B cell (primary cell): Measurements from ENCODE around the gene UBE2F. TPM values are rescaled to one million over a fixed set of nuclear protein-coding genes. Genes with fewer than 3 reads are reported as not detected.

Source experiments
- ATAC-seq: fragments of 200-7000 bp; cut with Tn5 transposase; one replicate; pipeline ENCODE4 v1.10.0; 2021; ENCODE audit warnings: low read depth, mild to moderate bottlenecking, moderate number of reproducible peaks, moderate library complexity
- CTCF ChIA-PET: fragments of 350-600 bp; sonication (Branson Sonifier 250); formaldehyde crosslinking; loops from one replicate; lab custom pipeline; 2021; ENCODE audit warnings: antibody characterized with exemption, inconsistent platforms; lab: Charles Lee
- POLR2A ChIA-PET: fragments of 350-600 bp; sonication (Branson Sonifier 250); formaldehyde crosslinking; loops from one replicate; lab custom pipeline; 2021; ENCODE audit warnings: antibody characterized with exemption; lab: Charles Lee
- DNase-seq: peaks from one replicate; pipeline ENCODE4 v3.0.0; 2013
- H2AFZ ChIP-seq: 2 replicates; pipeline ENCODE4 v1.6.1; 2012; ENCODE audit warnings: mild to moderate bottlenecking, low read depth, low read length; ENCODE audit not compliant: insufficient read depth, poor library complexity, severe bottlenecking
- H3K27ac ChIP-seq, 2 donors: 1 replicate in 1 of 2; 2 replicates in 1 of 2; pipeline ENCODE4 v1.5.1; 2012 to 2013; ENCODE audit warnings: low read length in 2 of 2, mild to moderate bottlenecking in 2 of 2, moderate library complexity in 1 of 2
- H3K27me3 ChIP-seq, 4 experiments: fragments of 200-600 bp in 1 of 4; sonication (generic) in 1 of 4; replicated peaks in 1 of 4; 1 replicate in 2 of 4; 2 replicates in 2 of 4; pipeline versions ENCODE4 v1.6.1 to v1.7.0; 2013 to 2016; ENCODE audit warnings: low read length in 3 of 4, mild to moderate bottlenecking in 2 of 4, mixed read lengths in 1 of 4, moderate library complexity in 1 of 4; ENCODE audit not compliant: insufficient read depth in 4 of 4, control insufficient read depth in 3 of 4; ENCODE audit errors: control extremely low read depth in 1 of 4
- H3K36me3 ChIP-seq, 2 experiments: replicated peaks in 1 of 2; 1 replicate in 1 of 2; 2 replicates in 1 of 2; pipeline versions ENCODE4 v1.6.1 to v1.7.1; 2013; ENCODE audit warnings: low read length in 1 of 2; ENCODE audit not compliant: insufficient read depth in 2 of 2, control insufficient read depth in 1 of 2; ENCODE audit errors: control extremely low read depth in 1 of 2, extremely low read depth in 1 of 2
- H3K4me1 ChIP-seq, 2 donors: fragments of 200-600 bp in 1 of 2; sonication (generic) in 1 of 2; 1 replicate in 1 of 2; 2 replicates in 1 of 2; pipeline versions ENCODE4 v1.5.1 to v1.6.1; 2013 to 2017; ENCODE audit warnings: low read length in 2 of 2; ENCODE audit not compliant: control insufficient read depth in 2 of 2, insufficient read depth in 2 of 2
- H3K4me2 ChIP-seq: replicated peaks from 2 replicates; pipeline ENCODE3; 2012; ENCODE audit warnings: mild to moderate bottlenecking, low read depth, low read length; ENCODE audit not compliant: poor library complexity, severe bottlenecking
- H3K4me3 ChIP-seq, 5 experiments: fragments of 200-600 bp in 1 of 5; sonication (generic) in 1 of 5; 1 replicate in 3 of 5; 2 replicates in 2 of 5; pipeline versions ENCODE4 v1.5.1 to v1.7.0; 2011 to 2016; ENCODE audit warnings: low read length in 4 of 5, mild to moderate bottlenecking in 4 of 5, low read depth in 2 of 5, control low read depth in 1 of 5, moderate library complexity in 1 of 5; ENCODE audit not compliant: insufficient read depth in 1 of 5; ENCODE audit errors: control extremely low read depth in 1 of 5, extremely low read depth in 1 of 5
- H3K79me2 ChIP-seq: fragments of 200-600 bp; sonication (generic); one replicate; pipeline ENCODE4 v1.6.0; 2016; ENCODE audit warnings: low read length; ENCODE audit not compliant: control insufficient read depth, insufficient read depth
- H3K9ac ChIP-seq: fragments of 200-600 bp; sonication (generic); 2 replicates; pipeline ENCODE4 v1.6.1; 2017; ENCODE audit warnings: mild to moderate bottlenecking, low read length, moderate library complexity
- H3K9me3 ChIP-seq, 3 donors: one replicate each; pipeline versions ENCODE4 v1.6.1 to v1.7.1; 2013; ENCODE audit warnings: low read length in 2 of 3; ENCODE audit not compliant: control insufficient read depth in 2 of 3, insufficient read depth in 1 of 3; ENCODE audit errors: control extremely low read depth in 1 of 3
- H4K20me1 ChIP-seq: 2 replicates; pipeline ENCODE4 v1.6.0; 2012; ENCODE audit warnings: mild to moderate bottlenecking, low read length; ENCODE audit not compliant: insufficient read depth, control insufficient read depth, poor library complexity, severe bottlenecking
- H3K27ac Mint-ChIP-seq: one replicate; pipeline ENCODE4 v1.8.0; 2021; ENCODE audit warnings: mixed read lengths
- H3K27me3 Mint-ChIP-seq: one replicate; pipeline ENCODE4 v1.8.0; 2021; ENCODE audit warnings: mixed read lengths
- H3K4me1 Mint-ChIP-seq: one replicate; pipeline ENCODE4 v1.8.0; 2021; ENCODE audit warnings: mixed read lengths
- H3K4me3 Mint-ChIP-seq: one replicate; pipeline ENCODE4 v1.8.0; 2021; ENCODE audit warnings: mixed read lengths
- H3K9me3 Mint-ChIP-seq: one replicate; pipeline ENCODE4 v1.8.0; 2022; ENCODE audit warnings: mixed read lengths; ENCODE audit not compliant: insufficient read depth
- EZH2 ChIP-seq: IDR thresholded peaks from 2 replicates; pipeline ENCODE4 v1.6.1; 2012; ENCODE audit warnings: borderline replicate concordance, low read depth, mild to moderate bottlenecking, moderate library complexity, low read length; ENCODE audit not compliant: insufficient read depth, poor library complexity, severe bottlenecking
- WGBS: methylation state at CpG from one replicate; pipeline ENCODE4 v1.1.5; 2013; ENCODE audit warnings: missing lambda C conversion rate; ENCODE audit not compliant: insufficient coverage; 5-methylcytosine and 5-hydroxymethylcytosine counted together
- intact Hi-C: fragments of 100-400 bp; cut with micrococcal nuclease; formaldehyde crosslinking; loops from one replicate; pipeline ENCODE4 v1.10.0; 2022
- polyA plus RNA-seq: library from polyadenylated mRNA; depleted of rRNA; stranded (reverse); fragments of >200 nt; gene quantifications from 2 replicates; pipeline ENCODE4 v1.2.3, GENCODE V29; 2012
- total RNA-seq, 2 donors: library from RNA; stranded (reverse); fragments of 120-200 nt in 1 of 2; gene quantifications; 1 replicate in 1 of 2; 2 replicates in 1 of 2; pipeline versions ENCODE4 v1.2.3 to v1.2.4, GENCODE V29; 2013 to 2022
- TF ChIP-seq, protein P1 (sequence below): fragments of 200-600 bp; IDR thresholded peaks from one replicate; pipeline ENCODE4 v1.8.0; 2022; ENCODE audit warnings: antibody characterized with exemption, mild to moderate bottlenecking

Gene UBE2F
- total and polyA plus RNA-seq, 2 donors (not counting 1 experiment from before 2014, with no cell fraction given) = 22.5 to 57.6 TPM

DNA sequence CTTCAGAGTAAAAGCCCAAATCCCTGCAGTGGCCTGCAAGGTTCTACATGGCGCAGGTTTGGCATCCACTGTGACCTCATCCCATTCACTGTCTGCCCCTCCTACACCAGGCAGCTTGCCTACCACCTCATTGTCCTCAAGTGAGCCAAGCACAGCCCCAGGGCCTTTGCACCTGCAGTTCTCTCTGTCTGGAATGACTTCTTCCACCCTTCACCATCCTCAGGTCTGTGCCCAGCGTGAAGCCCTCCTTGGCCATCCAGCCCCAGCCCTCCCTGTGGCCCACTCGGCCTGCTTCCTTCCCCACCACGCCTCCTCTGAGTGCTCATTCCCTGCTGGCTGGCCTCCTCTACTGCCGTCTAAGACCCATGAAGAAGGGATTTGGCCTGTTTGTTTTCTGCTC, 32.6 kb upstream of the UBE2F start:
- ATAC-seq = no peak

DNA sequence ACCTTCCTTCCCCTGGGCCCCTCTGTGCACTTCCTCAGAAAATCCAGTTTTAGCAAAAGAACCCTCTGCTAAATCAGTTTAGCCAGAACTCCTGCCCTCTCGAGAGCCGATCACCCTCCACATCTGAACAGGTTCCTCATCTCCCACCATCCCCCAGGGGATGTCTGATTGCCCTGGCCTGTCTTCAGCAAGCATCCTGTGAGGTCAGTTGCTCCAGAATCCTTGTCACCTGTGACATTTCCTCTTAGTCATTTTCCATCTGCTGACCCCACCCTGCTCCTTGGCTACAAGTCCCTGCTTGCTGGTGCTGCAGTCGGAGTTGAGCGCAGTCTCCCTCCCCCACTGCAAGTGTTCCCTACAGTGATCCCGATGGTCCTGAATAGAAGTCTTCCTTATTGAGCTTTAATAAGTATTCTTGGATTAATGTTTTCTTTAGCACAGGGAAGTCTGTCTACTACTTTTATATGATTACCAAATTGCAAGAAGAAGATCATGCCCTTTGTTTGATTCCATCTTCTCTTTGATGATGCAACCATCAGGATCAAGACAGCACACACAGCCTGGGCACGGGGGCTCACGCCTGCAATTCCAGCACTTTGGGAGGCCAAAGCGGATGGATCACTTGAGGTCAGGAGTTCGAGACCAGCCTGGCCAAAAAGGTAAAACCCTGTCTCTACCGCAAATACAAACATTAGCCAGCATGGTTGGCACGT, 30.9 kb upstream of the UBE2F start:
- H2AFZ ChIP-seq = no peak overlapping the region
- Mint-ChIP-seq H3K27me3 (peaks cover 14% of the 10 kb centered on the region), H3K9me3 (no peaks in the 10 kb centered on the region), H3K4me1 (peaks cover 8% of the 10 kb centered on the region), H3K4me3 (no peak overlapping the region), H3K27ac (no peak overlapping the region)
- peaks cover 0 to 3% of the 10 kb centered on the region in 2 donors for H3K4me1 ChIP-seq
- DNase-seq (no peak), ATAC-seq (no peak)
- intact Hi-C loops = no loop called here
- no peak for TF ChIP-seq EZH2
- TF ChIP-seq, protein P1, sequence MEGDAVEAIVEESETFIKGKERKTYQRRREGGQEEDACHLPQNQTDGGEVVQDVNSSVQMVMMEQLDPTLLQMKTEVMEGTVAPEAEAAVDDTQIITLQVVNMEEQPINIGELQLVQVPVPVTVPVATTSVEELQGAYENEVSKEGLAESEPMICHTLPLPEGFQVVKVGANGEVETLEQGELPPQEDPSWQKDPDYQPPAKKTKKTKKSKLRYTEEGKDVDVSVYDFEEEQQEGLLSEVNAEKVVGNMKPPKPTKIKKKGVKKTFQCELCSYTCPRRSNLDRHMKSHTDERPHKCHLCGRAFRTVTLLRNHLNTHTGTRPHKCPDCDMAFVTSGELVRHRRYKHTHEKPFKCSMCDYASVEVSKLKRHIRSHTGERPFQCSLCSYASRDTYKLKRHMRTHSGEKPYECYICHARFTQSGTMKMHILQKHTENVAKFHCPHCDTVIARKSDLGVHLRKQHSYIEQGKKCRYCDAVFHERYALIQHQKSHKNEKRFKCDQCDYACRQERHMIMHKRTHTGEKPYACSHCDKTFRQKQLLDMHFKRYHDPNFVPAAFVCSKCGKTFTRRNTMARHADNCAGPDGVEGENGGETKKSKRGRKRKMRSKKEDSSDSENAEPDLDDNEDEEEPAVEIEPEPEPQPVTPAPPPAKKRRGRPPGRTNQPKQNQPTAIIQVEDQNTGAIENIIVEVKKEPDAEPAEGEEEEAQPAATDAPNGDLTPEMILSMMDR = no peak
- peaks cover 0 to 6% (median 0%) of the 10 kb centered on the region in 4 experiments for H3K27me3 ChIP-seq
- H3K79me2 ChIP-seq = no peaks in the 10 kb centered on the region
- no peak overlapping the region for H3K9ac ChIP-seq
- no peak overlapping the region for H3K4me2 ChIP-seq
- ChIA-PET CTCF (no interaction called here), POLR2A (no interaction called here)
- no peaks in the 10 kb centered on the region for H3K9me3 ChIP-seq
- H4K20me1 ChIP-seq = no peaks in the 10 kb centered on the region
- H3K36me3 ChIP-seq = no peaks in the 10 kb centered on the region
- H3K4me3 ChIP-seq = no peak overlapping the region
- 71% methylated on average over 9 of the region's 11 CpGs for WGBS
- no peak overlapping the region for H3K27ac ChIP-seq

More for the DNA sequence above, 32.6 kb upstream of the UBE2F start:
- H3K4me3 Mint-ChIP-seq = no peak overlapping the region
- no peak overlapping the region for H3K27ac Mint-ChIP-seq
- intact Hi-C loops = no loop called here
- Histone ChIP-seq H3K27me3 (peaks cover 0 to 17% (median 0%) of the 10 kb centered on the region in 4 experiments), H4K20me1 (no peaks in the 10 kb centered on the region), H3K9me3 (peaks cover 0 to 12% (median 0%) of the 10 kb centered on the region in 3 donors), H3K4me2 (no peak overlapping the region), H3K9ac (no peak overlapping the region), H3K4me3 (no peak overlapping the region), H3K4me1 (peaks cover 0 to 3% of the 10 kb centered on the region in 2 donors), H3K27ac (no peak overlapping the region), H3K79me2 (no peaks in the 10 kb centered on the region), H2AFZ (no peak overlapping the region), H3K36me3 (no peaks in the 10 kb centered on the region)
- TF ChIP-seq, protein P1 = no peak
- no peak for TF ChIP-seq EZH2
- ChIA-PET POLR2A (no interaction called here), CTCF (interaction anchor here (0.7 kb wide), 1 partner anchor 11 kb away, joined by 7 read pairs; no protein-coding TSS in a partner anchor)
- H3K4me1 Mint-ChIP-seq = peaks cover 8% of the 10 kb centered on the region
- no peaks in the 10 kb centered on the region for H3K9me3 Mint-ChIP-seq
- 100% methylated on average over 5 of the region's 5 CpGs for WGBS
- DNase-seq = no peak
- peaks cover 20% of the 10 kb centered on the region for H3K27me3 Mint-ChIP-seq
